HG03196 (cell line): ENCODE results near the gene IFT27.
A peak's percentile ranks its signal among the peaks of the same experiment; 100 is the strongest.

ENCODE experiments used
- ATAC-seq: cut with Tn5 transposase; IDR thresholded peaks from one replicate; pipeline ENCODE4 v1.9.1; 2021; ENCODE audit not compliant: unreplicated experiment

The IFT27 gene, protein sequence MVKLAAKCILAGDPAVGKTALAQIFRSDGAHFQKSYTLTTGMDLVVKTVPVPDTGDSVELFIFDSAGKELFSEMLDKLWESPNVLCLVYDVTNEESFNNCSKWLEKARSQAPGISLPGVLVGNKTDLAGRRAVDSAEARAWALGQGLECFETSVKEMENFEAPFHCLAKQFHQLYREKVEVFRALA

DNA sequence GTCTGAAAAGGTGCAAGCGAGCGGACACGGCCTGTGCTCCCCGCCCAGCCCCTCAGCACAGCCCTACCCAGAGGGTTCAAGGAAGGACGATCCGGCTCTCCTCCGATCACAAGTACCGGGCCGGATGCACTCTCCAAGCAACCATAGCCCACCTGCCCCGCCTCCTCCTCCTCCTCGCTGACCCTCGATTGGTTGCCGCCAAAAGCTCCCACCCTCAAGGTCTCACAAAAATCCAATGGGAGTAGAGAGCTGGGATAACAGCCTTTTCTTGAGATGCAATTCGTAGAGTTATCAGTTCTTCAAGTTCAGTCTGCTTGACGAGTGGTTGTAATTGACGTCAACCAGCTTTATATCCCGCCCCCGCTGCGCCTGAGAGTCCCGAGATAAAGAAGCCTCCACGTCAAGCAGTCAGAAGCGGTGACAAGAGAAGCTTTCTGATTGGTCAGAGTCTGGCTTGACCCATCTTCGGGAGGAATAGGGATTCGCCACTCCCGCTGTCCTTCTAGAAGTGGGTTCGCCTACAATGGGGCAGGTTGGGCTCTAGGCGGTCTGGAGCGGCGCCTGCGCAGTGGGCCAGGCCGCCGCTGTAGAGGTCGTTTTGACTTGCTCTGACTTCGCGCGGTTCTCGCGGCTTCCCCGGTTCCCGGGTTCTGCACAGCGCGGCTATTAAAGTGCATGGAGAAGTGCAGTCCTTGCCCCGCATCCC is at the start of gene IFT27:
Gene IFT27 (minus strand): TSS at position 156 of the 706 bp plus-strand sequence. CDS start 412 bp downstream, outside the sequence.
- ATAC-seq = peak; percentile 87

DNA sequence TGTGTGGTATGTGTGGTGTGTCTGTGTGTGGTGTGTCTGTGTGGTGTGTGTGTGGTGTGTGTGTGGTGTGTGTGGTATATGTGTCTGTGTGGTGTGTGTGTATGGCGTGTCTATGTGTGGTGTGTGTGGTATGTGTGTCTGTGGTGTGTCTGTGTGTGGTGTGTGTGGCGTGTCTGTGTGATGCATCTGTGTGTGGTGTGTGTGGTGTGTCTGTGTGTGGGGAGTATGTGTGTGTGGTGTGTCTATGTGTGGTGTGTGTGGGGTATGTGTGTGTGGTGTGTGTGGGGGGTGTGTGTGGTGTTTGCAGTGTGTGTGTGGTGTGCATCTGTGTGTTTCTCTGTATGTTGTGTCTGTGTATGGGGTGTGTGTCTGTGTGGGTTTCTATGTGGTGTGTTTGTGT is 48.7 kb upstream of the IFT27 start:
- ATAC-seq = no peak

DNA sequence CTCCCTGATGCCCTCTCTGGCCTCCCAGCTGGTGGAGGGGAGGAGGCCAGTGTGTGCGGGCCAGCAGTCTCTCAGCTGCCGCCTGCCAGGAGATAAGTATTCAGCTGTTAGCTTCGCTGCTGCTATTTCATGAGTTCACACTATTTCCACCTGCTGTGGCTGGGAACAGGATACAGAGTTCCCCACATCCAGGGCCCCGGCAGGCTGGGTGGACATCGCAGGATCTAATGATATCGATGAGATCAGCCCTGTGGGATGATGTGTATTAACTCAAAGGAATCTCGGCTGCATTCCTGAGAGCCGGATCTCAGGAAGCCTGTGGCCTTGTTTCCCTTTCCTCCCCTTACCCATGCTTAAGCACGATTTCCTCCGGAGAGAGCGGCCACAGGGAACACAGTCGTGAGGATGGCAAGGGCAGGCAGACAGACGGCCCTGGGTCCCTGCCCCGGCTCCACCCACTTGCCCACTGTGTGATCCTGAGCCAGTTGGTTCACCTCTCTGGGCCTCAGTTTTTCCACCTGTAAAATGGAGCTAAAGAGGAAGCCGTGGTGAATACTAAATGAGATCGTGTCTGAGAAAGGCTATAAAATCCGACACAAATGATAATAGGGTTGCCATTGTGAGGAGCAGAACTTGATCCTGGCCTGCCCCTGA is 47.4 kb upstream of the IFT27 start:
- no peak for ATAC-seq

DNA sequence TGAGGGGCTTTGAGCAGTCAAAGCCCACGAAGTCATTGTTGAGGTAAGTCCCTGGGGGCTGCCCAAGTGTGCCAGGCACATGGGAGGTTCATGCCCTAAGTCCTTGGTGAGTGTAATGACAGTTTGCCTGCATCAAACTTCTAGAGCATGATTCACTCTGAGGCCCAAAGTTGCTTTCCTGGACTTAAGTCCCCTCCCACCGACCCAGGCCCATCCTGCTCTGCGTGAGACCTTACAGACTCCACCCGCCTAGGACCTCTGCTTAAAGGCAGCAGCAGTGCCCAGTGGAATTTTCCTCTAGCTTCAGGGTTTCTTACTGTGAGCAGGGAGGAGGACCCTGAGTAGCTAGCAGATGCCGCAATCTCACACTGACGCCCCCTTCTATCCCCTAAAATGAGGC is 46.7 kb upstream of the IFT27 start:
- ATAC-seq = no peak

DNA sequence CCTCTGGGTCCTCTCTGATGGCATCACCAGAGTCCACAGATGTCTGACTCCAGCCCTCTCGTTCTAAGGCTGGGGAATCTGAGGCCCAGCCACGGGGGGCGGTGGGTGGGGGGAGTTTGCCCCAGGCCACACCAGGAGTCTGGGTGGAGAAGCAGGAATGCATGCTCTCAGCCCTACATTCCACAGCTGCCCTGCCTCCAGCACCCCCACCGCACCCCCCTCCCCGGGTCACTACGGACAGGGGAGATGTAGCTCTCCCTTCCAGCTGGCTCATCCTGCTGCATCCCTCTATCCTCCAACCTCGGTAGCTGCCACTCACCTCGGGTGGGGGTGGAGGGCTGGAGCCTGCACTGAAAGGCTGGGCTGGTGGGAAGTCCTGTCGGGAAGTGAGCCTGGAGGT is 43.2 kb upstream of the IFT27 start:
- no peak for ATAC-seq

DNA sequence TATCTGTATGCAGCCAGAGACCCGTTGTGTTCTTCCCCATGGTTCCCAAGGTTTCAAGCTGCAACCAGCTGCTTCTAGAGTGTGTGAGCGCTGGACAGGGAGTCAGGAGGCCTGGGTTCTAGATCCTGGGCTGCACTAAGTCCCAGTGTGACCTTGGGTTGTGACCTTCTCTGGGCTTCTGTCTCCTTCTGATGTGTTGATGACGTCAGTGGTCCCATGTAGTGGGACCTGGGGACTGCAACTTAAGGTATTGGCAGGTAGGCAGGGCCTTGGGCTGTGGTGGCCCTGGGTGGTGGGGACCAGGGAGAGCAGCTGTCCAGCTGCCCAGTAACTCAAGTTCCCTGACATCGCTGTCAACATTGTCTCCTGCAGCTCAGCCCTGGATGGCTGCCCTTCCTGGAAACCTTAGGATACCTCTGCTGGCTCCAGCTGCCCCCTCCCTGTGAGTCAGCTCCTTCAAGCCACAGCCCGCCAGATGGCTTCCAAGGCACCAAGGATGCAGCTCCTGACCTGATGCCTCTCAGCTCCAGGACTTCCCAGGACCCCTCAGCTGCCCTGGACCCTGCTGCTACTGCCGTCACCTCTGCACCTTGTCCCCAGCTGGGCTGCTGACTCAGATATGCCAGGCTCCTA is 42.2 kb upstream of the IFT27 start:
- no peak for ATAC-seq

DNA sequence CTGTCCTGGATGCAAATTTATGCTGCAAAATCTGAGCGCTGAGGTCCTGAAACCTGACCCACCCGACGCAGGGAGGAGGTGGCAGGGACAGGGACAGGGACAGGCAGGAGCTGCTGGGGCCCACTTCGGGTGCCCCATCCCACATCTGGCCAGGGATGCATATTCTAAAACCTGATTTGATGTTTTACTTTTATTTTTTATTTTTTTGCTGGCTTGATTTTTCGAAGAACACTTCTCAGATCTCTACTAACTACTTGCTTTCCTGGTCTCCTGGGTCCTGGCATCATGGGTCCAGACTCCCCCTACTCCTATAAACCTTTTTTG is 41.6 kb upstream of the IFT27 start:
- no peak for ATAC-seq

DNA sequence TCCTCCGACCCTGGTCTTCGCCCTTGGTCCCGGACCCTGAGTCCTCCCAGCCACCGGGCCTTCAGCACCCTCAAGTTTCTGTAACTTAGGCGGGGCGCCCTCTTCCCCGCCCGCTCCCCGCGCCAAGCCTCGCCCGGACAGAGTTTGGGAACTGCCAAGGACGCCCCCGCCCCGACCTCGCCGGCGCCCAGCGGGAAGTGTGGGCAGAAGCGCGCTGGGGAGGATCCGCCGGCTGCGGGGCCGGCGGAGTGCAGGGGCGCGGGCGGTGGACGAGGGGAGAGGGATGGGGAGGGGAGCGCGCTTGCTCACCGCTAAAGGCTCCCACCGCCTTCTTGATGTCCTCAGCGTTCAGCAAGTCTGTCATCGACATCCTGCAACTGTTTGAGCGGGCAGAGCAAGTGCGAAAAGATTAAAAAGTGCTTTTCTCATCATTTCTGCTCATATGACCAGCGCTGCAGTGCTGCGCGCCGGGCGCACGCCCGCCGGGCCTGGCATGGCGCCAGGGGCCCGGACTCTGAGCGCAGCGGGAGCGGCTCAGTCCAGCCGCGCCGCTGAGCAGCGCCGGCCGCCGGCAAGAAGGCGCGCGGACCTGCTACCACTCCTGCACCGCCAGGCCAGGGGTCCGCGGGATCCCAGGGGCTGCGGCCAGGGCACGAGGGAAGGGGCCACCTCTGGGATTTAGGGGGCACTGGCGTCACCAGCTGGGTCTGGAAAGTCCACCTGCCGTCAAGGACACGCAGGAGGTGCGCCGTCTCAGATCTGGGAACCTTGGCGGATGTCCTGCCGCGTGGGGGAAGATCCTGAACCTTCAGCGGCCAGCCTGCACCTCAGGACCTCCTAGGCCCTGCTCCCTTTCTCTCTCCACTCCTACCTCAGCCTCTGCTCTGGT is 41.0 kb upstream of the IFT27 start, which contains the start of gene PVALB:
Gene PVALB (minus strand): TSS at position 400 of the 889 bp plus-strand sequence. CDS start 30 bp downstream, at position 370.
- ATAC-seq = no peak

DNA sequence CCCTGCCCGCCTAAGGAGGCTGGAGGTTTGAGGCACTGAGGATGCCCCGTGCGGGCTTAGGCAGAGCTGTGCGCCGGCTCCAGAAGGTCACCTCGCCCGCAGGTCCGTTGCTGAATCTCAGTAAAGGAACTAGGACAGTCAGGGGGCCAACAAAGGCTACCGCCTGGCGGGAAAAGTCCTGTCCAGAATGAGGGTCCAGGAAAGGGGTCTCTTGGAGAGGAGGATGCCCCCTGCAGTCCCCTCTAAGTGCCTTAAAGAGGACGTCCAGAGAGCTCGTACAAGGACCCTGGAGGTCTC is 40.4 kb upstream of the IFT27 start:
- ATAC-seq = no peak

DNA sequence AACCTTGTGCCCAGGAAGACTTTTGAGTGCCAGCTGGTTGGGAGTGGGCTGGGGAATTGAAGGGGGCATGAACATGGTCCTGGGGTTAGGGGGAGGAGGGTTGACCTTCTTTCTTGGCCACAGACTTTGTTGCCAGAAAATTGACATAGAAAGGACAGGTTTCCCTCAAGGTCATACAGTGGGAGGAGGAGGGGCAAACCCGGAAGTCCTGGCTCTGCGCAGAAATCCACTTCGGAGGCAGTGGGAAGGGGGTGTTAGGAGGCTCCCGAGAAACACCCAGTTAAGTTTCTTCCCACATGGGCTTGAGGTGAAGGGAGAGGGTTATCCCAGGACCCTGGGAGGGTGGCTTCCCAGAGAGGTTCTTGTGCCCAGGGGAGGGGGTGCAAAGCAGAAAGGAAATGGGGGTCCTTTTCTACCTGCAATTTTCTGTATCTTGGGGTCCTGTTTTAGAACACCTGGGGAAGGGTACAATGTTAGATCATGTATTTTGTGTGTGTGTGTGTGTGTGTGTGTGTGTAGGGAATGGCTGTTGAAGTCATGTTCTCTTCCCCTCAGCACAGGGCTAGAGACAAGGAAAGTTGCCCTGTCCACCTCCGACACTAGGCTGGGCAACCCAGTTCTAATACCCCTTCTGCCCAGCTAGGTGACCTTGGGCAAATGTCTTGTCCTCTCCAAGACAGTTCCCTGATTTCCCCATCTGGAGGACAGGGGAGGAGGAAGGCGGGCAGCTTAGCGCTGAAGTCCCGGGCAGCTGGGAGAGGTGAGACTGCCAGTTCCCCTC is 39.8 kb upstream of the IFT27 start:
- ATAC-seq = no peak

DNA sequence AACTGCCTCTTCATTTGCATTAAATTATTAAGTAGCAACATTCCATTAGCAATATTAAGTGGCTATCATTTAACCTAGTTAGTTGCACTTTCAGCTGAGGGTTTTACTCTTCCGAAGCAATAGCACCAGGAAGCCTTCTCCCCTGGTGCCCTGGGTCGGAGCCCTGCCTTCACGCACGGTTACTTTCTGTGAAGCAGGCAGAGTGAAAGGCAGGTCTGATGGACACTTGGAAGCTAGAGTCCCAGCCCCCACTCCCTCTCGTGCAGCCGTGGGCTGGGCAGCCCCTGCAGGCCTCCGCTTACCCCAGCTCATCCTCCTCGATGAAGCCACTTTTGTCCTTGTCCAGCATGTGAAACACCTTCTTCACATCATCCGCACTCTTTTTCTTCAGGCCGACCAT is 38.9 kb upstream of the IFT27 start:
- no peak for ATAC-seq

DNA sequence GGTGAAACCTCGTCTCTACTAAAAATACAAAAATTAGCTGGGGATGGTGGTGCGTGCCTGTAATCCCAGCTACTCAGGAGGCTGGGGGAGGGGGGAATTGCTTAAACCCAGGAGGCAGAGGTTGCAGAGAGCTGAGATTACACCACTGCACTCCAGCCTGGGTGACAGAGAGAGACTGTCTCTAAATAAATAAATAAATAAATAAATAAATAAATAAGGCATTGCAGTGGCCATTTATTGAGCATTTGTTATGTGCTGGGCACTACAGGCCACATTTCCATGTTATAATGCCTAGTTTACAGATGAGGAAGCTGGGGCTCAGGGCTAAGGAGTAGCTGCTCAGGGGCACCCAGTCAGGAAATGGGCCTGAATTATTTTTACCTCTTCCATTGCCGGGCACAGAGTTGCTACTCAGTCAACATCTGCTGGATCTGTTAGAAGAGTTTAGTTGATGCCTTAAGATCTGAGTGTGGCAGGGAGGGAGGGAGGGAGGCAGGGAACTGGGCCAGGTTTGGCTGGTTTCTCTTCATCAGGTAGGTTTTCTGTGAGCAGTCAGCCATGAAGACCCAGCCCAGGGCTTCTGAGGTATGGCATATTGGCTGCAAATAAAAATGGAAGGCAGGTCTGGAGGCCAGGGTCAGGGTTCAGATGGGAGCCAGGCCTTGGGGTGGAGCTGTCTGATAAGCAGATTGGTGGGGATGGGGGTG is 35.3 kb upstream of the IFT27 start:
- ATAC-seq = no peak

DNA sequence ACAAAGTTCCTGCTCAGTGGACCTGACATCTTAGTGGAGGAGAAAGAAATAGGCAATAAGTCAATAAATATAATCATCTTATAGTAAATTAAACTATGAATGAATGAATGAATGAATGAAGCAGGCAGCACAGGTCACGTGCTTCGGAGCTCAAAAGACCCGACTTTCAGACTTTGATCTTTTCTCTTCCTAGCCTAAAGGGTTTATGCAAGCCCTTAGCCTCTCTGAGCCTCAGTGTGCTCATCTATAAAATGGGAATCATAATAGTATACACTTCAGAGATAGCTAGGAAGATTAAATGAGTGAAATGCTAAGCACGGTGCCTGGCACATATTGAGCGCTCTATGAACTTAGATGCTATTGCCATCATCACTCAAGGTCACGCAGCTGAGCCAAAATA is 33.4 kb upstream of the IFT27 start:
- no peak for ATAC-seq

DNA sequence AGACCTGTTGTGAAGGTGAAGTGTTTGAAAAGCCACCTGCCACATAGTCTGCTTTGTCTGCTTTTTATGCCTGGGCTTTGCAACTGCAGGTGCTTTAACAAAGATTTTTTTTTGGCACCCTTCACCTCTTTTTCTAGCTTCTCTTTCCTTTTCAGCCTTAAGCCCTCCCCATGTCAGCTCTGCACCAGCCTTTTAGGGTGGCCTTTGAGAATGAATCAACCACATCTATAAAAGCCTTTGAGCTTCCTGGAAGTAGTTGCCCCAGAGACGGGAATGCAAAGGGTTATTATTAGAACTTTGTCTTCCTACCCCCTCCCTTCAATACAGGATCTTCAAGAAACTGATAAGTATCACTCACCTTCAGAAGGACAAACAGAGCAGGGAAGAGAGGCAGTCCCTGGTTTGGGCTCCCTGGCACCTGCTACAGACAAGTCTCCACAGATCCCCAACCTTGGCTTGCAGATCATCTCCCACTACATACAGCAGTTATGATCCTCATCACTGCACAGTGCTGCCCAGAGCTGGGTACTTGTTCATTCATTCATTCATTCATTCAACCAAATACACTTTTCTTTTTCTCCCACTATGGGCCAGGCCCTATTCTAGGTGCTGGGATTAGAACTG is 32.9 kb upstream of the IFT27 start:
- ATAC-seq = no peak

DNA sequence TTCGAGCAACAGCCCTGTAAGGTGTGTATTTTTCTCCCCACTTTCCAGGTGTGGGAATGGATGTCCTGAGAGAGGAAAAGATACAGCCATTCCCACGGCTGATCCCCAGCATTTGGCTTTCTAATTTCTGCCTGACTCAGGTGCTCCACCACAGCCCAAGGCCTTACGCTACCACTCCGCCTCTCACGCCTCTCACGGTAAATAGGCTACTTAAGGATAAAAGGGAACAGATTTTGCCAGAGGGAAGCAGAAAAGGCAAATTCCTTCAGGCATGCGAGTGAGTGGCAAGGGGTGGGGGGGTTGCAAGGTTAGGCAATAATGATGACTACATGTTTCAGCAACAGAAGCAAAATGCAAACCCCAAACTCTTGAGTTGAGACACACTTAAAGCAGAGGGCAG is 31.7 kb upstream of the IFT27 start:
- ATAC-seq = no peak

DNA sequence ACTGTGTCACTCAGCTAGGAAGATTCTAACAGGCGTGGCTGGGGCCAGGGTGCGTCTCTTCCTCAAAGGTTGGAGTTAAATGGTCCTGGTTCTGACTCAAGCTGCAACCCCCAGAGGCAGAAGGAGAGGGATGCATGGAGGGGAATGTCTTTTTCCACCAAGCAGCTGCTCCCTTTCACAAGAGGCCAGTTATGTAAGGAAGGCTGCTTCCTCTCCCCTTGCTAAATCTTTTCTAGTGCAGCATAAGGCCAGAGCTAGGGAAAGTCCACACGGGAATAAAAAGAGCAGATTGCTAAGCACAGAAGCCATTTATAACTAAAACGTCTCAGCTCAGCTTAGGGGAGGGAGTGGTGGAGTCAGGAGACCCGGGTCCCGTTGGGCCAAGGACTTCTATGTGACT is 30.9 kb upstream of the IFT27 start:
- ATAC-seq = no peak

DNA sequence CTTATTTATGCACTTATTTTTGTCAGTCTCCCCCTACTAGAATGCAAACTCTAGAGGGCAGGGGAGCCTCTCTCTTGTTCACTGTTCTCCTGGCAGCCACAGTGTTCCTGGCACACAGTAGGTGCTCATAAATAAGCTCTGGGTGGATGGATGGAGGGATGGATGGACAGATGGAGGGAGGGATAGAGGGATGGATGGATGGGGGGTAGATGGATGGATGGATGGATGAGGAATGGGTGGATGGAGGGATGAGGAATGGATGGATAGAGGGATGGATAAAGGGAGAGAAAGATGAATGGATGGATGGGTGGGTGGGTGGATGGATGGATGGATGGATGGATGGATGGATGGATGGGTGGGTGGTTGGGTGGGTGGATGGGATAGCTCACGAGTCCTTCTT is 27.4 kb upstream of the IFT27 start:
- ATAC-seq = no peak

DNA sequence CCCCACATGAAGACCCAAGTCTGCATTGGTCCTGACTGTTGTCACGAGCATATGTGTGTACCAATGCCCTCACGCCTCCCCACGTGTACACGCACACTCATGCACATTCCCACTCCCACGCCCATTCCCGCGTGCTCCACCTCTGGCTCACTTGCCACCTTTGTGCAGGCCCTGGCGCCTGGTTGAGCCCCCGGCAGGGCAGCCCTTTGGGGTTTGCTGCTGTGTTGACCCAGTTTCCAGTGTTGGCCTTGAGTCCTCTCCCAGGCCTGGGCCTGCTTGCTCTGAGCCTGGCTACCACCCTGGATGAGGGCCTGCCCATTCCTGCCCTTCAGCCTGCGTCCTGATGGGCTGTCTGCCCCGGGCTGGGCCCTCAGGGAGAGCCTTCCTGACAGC is 22.8 kb upstream of the IFT27 start:
- no peak for ATAC-seq

DNA sequence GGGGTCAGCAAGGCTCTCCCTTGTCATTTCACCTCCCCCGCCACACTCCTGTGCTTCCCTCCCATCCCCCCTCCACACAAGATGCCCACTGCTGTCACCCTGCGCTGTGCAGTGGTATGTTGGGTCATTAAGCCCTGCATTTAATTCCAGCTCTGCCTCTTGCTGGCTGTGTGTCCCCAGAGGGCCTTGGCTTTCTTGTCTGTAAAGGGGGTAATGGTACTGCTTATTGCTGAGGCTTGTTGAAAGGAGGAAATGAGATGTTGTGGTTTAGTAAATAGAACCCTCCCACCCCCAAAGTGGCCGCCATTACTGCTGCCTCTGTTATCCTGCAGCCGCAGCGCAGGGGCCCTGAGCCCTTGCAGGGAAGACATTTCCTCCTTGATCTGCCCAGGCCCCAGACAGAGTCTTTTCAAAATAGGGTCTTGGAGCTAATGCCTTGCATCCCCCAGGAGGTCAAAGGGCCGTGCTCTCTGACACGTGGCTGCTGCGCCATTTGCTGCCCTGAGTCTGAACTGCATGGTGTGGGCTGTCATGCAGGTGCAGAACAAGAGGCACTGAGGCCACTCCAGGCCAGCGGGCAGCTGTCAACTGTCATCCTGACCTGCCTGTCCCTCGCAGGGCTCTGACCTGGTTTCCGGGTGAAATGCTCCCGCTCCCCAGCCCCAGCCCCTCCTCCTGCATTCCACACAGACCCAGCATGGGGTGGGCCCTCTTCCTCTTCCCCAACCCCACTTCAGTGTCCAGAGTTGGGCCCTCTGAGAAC is 22.2 kb upstream of the IFT27 start:
- ATAC-seq = no peak
